WERI-Rb-1 (cell line): Measurements from ENCODE around the gene GPC5.
A peak's percentile ranks its signal among the peaks of the same experiment; 100 is the strongest.
"Not testable (repeated sequence)": the region's sequence is repeated elsewhere in the genome, so short reads cannot be mapped to it uniquely, and the experiment has no call there.

Experiments
- DNase-seq: peaks from one replicate; pipeline ENCODE4 v3.0.0-alpha.2; 2020
- H3K27ac ChIP-seq: fragments of 250-450 bp; sonication (Bioruptor Pico); 2 replicates; pipeline ENCODE4 v1.5.1; 2020; ENCODE audit warnings: mild to moderate bottlenecking, moderate library complexity
- H3K27me3 ChIP-seq: fragments of 250-450 bp; sonication (Bioruptor Pico); 2 replicates; pipeline ENCODE4 v1.5.1; 2021; ENCODE audit warnings: mild to moderate bottlenecking, low read depth, moderate library complexity; ENCODE audit not compliant: insufficient read depth, severe bottlenecking
- H3K36me3 ChIP-seq: fragments of 250-450 bp; sonication (Bioruptor Pico); 2 replicates; pipeline ENCODE4 v1.5.1; 2020; ENCODE audit warnings: mild to moderate bottlenecking, moderate library complexity
- H3K4me3 ChIP-seq: 2 replicates; pipeline ENCODE4 v1.5.1; 2011; ENCODE audit warnings: low read depth, mild to moderate bottlenecking, control low read depth, low read length
- H3K9me3 ChIP-seq: fragments of 250-450 bp; sonication (Bioruptor Pico); 2 replicates; pipeline ENCODE4 v1.5.1; 2021; ENCODE audit warnings: mild to moderate bottlenecking, moderate library complexity; ENCODE audit not compliant: severe bottlenecking
- TF ChIP-seq, protein P1 (sequence below): IDR thresholded peaks from 2 replicates; pipeline ENCODE4 v1.5.1; 2011; ENCODE audit warnings: low read depth, mild to moderate bottlenecking, control low read depth, inconsistent platforms, low read length

GPC5 gene

GRCh38 chr13:92460479-92460878, 1062.1 kb downstream of the GPC5 start:
- Histone ChIP-seq H3K27me3 (no peaks in the 10 kb centered on the region), H3K4me3 (no peak overlapping the region), H3K27ac (no peak overlapping the region), H3K9me3 (no peaks in the 10 kb centered on the region), H3K36me3 (no peaks in the 10 kb centered on the region)
- TF ChIP-seq, protein P1, sequence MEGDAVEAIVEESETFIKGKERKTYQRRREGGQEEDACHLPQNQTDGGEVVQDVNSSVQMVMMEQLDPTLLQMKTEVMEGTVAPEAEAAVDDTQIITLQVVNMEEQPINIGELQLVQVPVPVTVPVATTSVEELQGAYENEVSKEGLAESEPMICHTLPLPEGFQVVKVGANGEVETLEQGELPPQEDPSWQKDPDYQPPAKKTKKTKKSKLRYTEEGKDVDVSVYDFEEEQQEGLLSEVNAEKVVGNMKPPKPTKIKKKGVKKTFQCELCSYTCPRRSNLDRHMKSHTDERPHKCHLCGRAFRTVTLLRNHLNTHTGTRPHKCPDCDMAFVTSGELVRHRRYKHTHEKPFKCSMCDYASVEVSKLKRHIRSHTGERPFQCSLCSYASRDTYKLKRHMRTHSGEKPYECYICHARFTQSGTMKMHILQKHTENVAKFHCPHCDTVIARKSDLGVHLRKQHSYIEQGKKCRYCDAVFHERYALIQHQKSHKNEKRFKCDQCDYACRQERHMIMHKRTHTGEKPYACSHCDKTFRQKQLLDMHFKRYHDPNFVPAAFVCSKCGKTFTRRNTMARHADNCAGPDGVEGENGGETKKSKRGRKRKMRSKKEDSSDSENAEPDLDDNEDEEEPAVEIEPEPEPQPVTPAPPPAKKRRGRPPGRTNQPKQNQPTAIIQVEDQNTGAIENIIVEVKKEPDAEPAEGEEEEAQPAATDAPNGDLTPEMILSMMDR, result no peak
- DNase-seq, result no peak

- Histone ChIP-seq H3K36me3 (no peaks in the 10 kb centered on the region), H3K4me3 (no peak overlapping the region), H3K27ac (no peak overlapping the region), H3K27me3 (no peaks in the 10 kb centered on the region), H3K9me3 (no peaks in the 10 kb centered on the region)
- no peak for DNase-seq
- TF ChIP-seq, protein P1, result no peak
Measured at GRCh38 chr13:92461402-92461801, 1063.0 kb downstream of the GPC5 start.

DNA sequence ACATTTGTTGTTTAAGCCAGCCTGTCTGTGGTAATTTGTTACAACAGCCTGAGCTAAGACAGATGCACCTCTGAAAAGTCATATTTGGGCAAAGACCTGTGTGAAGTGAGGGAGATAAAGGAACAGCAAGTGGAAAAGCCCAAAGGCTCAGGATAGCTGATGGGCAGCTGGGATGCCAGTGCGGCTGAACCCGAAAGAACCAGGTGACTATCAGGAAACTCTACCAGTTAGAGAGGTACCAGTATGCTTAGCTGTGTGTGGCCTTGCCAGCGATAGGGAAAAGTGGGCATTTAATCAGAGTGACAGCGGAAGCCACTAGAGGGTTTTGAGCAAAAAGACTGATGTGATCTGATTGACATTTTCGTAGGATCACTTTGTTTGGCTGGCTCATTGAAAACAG, 1063.4 kb downstream of the GPC5 start:
- no peak for DNase-seq
- H3K4me3 ChIP-seq, result no peak overlapping the region
- no peak overlapping the region for H3K27ac ChIP-seq
- no peaks in the 10 kb centered on the region for H3K36me3 ChIP-seq
- TF ChIP-seq, protein P1, result no peak
- no peaks in the 10 kb centered on the region for H3K9me3 ChIP-seq
- H3K27me3 ChIP-seq, result no peaks in the 10 kb centered on the region

DNA sequence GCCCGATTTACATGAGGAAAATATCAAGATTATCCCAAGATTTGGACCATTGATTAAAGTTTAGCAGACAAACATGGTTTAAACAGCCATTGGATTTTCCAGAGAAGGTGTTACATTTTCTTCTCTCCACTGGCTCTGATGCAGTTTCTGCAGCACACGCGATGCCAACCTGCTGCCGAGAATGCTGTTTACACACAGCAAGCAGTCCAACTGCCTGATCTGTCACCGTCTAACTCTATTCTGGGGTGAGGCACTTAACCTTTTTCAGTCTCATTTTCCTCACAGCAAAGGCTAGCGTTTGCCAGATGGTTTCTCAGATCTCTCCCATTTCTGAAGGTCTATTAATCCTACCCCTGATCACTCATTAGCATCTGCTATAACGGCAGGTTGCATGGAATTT, 1064.7 kb downstream of the GPC5 start:
- no peaks in the 10 kb centered on the region for H3K36me3 ChIP-seq
- H3K4me3 ChIP-seq, result no peak overlapping the region
- peak overlapping the region; percentile 0; the same call in 1 of the 2 replicates for H3K27ac ChIP-seq
- H3K27me3 ChIP-seq, result no peaks in the 10 kb centered on the region
- peak; percentile 33 for DNase-seq
- no peaks in the 10 kb centered on the region for H3K9me3 ChIP-seq
- TF ChIP-seq, protein P1, result no peak

GRCh38 chr13:92473765-92474475, 1075.5 kb downstream of the GPC5 start:
- TF ChIP-seq, protein P1, result no peak
- peaks cover 2% of the 10 kb centered on the region for H3K9me3 ChIP-seq
- H3K27me3 ChIP-seq, result no peaks in the 10 kb centered on the region
- H3K4me3 ChIP-seq, result no peak overlapping the region
- H3K27ac ChIP-seq, result no peak overlapping the region
- no peak for DNase-seq
- no peaks in the 10 kb centered on the region for H3K36me3 ChIP-seq

GRCh38 chr13:92480387-92480786, 1082.0 kb downstream of the GPC5 start:
- Histone ChIP-seq H3K36me3 (no peaks in the 10 kb centered on the region), H3K4me3 (no peak overlapping the region), H3K27me3 (no peaks in the 10 kb centered on the region), H3K27ac (no peak overlapping the region), H3K9me3 (peaks cover 6% of the 10 kb centered on the region)
- no peak for DNase-seq
- TF ChIP-seq, protein P1, result no peak

GRCh38 chr13:92482790-92483189, 1084.4 kb downstream of the GPC5 start:
- not testable (repeated sequence) for H3K27ac ChIP-seq, H3K27me3 ChIP-seq, H3K9me3 ChIP-seq, H3K36me3 ChIP-seq, DNase-seq, H3K4me3 ChIP-seq
